ENCODE results near the gene DVL1.

DNA sequence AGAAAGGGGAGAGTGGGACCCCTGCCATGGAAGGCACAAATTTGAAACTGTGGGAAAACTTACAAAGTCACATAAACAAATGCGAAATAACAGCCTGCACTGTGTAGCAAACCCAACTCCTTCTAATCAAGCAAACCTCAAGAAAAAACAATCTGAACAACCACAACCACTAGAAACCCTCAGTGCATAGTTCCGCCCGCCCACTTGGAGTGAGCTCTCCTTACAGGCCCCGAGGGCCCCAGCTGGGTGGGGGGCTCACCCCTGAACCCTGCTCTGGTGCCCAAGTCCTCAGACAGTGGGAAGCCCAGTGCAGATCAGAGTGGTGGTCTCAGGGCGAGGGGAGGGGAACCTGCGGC, 10.1 kb upstream of the DVL1 start:
- TF ChIP-seq, protein P1, sequence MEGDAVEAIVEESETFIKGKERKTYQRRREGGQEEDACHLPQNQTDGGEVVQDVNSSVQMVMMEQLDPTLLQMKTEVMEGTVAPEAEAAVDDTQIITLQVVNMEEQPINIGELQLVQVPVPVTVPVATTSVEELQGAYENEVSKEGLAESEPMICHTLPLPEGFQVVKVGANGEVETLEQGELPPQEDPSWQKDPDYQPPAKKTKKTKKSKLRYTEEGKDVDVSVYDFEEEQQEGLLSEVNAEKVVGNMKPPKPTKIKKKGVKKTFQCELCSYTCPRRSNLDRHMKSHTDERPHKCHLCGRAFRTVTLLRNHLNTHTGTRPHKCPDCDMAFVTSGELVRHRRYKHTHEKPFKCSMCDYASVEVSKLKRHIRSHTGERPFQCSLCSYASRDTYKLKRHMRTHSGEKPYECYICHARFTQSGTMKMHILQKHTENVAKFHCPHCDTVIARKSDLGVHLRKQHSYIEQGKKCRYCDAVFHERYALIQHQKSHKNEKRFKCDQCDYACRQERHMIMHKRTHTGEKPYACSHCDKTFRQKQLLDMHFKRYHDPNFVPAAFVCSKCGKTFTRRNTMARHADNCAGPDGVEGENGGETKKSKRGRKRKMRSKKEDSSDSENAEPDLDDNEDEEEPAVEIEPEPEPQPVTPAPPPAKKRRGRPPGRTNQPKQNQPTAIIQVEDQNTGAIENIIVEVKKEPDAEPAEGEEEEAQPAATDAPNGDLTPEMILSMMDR (IDR thresholded peaks at IDR 0.05): no peak
- no peak for TF ChIP-seq EP300 (IDR thresholded peaks at IDR 0.05)

Data from sigmoid colon (tissue), 4 donors.